GM19455 (cell line): ENCODE measurements around the gene INSL3.
A peak's percentile ranks its signal among the peaks of the same experiment; 100 is the strongest.

ENCODE experiments used
- ATAC-seq: cut with Tn5 transposase; IDR thresholded peaks from one replicate; pipeline ENCODE4 v1.9.1; 2021; ENCODE audit not compliant: unreplicated experiment

INSL3 gene

DNA sequence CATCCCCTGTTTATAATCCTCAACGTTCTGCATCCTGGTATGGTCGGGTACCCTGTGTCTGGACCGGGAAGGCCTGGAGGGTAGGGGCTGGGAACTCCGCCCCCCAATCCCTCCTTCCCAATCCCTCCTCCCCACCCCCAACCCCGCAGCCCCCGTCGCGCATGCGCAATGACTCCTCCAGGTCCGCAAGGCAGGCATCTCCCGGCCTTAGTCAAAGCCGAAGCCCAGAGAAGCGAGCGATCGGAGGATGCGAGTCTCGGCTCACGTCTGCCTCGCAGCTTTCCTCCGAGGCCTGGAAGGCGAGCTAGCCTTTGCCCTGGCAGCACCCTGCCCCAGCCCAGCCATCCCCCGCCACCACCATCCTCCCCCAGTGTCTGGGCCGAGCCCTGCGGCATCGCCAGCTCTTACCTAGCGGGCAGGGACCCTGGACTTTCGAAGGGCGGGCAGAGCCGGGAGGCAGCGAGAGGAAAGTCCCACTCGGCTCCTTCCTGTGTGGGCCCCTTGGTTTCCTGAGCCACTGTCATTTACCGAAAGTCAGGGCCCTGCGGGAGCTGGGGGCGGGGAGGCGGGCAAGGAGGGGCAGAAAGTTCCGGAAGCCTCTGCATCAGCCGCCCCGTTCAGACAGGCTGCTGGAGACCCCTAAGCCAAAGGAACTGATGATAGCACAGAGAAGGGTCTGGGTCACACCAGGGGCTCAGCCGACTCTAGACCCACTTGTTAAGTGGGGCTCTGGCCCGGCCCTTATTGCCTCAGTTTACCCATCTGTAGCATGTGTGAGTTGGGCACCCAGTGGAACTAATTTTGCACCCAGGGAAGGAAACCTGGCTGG lies 26.4 kb upstream of the INSL3 start, which contains the start of gene JAK3:
JAK3 (minus strand) TSS at position 445 of the 829 bp plus-strand sequence. CDS start 3,565 bp downstream, outside the sequence.
- peak; percentile 49 for ATAC-seq

DNA sequence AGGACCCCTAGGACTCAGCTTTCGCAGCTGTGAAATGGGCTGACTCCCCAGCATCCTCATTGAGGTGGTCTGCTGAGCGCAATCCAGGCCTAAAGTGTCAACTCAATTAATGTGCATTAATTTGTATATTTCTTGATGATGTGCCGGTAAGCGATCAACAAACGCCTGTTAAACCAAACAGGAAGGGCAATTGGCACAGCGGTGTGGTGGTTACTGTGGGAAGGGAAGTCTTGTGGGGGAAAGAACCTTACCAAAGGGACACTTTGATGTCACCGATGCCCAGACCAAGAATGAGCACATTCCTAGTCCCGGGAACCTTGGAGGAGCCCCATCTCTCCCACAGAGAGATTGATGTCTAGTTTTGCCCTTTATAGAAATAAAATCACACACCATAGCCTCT lies 24.8 kb upstream of the INSL3 start:
- no peak for ATAC-seq

DNA sequence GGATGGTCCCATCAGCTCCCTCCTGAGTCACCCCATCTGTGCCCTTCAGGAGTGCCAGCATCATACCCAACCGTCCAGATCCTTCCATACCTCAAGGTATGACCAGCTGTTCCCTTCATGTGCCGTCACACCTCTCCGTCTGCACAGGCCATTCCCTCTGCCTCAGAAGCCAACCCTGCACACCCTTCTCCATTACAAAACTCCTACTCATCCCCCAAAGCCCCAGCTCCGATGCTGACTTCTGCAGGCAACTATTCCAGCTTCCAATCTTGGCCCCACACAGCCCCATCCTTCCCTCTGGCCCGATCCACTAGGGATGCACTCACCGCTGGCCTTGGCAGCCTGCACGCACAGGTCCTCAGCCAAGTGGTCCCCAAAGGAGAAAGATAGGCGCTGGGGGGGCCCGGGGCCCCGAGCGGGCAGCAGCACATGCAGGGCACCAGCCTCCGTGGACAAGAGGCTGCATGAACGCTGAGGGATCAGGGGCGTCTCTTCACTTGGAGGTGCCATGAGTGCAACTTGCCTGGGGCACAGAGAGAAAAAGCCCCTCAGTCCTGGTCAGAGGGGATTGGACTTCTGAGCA lies 22.7 kb upstream of the INSL3 start:
- no peak for ATAC-seq

DNA sequence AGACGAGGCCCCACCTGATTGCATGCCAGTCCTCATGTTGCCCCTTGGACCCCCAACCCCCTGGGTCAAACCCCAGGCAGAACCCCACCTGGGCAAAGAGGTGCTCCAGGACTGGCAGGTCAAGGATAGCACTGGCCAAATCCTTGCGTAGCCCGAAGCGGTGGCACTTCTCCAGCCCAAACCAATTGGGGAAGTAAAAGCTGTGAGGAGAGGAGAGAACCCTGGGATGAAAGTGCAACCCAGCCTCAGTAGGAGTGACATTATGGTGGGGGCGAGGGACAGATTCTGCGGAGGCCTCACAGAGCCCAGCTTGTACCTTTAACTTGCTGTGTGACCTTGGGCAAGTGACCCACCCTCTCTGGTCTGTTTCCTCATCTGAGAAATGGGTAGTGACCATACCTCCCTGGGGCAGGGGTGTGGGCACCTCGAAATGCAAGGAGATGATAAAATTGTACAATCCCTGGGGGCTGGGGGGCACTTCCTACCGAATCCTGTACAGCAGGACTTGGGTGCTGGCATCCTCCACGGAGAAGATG lies 22.0 kb upstream of the INSL3 start:
- no peak for ATAC-seq

DNA sequence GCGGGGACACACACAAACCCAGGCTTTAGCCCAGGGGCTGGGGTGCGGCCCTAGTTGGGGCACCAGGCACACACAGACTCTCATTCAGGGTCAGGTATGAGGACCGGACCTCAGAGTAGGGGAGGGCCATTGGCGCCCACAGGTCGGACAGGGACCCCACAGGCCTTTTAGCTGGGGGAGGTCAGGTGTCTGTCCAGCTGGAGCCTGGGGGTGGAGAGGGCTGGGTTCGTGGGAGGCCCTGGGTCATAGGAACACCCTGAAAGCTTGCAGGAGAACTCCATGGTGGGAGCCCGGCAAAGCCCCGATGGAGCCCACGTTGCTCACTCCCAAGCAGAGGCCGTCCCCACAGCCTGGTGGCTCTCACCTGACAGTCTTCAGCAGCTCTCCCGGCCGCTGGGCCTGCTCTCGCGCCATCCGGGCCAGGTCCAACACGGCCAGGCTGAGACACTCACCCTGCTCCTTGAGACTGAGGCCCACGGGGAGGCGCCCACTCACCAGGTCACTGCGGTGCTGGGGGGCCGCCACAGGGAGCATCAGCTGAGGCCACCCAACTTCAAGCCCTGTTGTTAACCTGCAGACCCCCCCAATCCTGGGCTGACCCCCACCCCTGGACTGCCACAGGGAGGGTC lies 21.5 kb upstream of the INSL3 start:
- ATAC-seq, result no peak

DNA sequence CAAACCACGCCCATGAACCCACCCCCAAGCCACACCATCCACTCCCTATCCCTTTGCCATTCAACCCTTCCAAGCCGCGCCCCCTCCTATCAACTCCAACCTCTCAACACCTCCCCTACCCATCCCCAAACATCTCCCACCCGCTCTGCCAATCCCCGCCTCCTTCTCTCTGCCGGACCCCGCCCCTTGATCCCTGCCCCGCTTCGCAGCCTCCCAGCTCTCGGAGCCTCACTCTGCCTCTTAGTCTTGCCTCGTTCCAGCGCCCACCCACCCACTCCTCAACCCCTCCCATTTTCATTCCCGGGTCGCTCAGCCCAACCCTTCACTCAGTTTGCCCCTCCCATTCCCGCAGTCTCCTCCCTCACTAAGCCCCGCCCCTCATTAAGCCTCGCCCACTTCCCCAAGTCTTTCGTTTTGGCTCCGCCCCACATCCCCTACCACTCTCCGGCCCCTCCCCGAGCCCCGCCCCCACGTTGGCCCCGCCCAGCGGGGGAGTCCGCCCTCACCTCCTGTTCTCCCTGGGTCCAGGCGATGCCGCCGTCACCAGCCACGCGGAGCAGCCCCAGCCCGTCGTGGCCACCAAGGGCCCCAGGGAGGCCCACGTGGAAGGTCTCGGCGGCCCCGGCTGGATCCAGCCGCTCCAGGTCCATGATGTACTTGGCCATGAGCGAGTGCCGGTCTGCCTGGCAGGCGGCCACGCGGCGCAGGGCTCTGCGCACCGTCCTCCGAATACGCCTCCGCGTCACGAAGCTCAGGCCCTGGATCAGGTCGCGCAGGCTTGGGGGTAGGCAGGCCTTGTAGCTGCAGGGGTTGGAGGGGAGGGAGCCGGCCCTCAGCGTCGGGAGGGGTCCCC lies 20.7 kb upstream of the INSL3 start:
- ATAC-seq, result no peak

DNA sequence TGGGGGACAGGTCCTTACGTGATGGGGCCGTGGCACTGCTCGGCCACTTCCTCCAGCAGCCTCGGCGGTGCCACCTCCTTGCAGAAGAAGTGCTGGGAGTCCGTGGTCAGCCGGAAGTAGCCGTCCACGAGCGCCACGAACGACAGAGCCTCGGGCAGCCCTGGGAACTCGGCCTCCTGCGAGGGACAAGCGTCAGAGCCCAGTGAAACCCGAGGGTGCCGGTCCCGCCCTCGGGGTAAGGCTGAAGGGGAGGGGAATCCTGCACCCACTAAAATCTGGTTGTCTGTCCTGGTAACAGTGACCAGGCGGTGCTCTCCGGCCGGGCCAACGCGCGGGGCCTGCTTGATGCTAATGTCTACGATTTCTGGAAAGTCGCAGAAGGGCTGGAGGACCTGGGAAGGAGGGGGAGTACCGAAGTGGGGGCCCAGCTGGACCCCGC lies 20.1 kb upstream of the INSL3 start:
- ATAC-seq, result no peak

DNA sequence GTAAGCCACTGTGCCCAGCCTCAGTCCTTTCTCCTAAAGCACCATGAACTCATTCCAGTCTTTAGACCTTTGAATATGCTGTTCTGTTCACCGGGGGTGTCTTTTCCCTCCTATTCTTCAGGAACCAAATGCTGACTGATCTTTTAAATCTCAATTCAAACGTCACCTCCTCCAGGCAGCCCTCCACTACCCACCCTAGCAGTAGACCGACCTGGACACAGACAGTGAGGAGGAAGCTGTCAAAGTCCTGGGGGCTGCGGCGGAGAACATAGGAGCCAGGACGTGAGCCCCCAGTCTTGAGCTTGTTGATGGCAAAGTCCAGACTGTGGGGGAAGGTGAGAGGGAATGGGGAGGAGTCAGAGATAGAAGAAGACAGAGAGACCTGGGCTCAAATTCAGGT lies 18.7 kb upstream of the INSL3 start:
- no peak for ATAC-seq

DNA sequence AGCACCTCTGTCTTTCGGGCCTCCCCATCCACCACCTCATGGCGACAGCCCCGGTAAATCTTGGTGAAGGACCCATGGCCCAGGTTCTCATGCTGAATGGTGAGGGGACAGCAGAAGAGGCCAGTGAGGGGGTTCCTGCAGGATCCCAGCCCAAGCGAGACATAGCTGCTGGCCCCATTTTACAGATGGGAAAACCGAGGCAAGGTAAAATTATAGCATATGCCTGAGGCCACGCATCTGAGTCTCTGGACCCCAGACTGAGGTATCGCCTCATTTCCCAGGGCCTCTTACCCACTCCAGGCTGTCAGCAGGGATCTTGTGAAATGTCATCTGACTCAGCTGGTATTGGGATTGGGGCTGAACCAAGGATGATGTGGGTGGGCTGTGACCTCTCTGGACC lies 16.7 kb upstream of the INSL3 start:
- no peak for ATAC-seq

DNA sequence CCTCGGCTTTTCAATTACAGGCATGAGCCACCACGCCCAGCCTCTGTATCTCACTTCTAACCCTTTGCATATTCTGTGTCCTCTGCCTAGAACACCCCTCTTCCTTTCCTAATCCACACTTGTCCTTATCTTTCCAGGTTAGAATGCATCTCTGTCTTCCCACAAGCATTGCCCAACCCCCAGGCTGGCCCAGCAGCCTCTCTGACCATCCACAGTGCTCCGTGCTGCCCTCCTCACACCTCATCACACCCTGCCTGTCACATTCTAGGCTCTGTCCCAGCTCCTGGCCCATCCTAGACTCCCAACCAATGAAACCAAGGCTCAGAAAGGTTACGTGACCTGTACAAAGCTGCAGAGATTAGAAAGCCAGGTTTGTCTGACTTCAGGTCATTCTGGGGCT lies 15.2 kb upstream of the INSL3 start:
- ATAC-seq, result no peak

DNA sequence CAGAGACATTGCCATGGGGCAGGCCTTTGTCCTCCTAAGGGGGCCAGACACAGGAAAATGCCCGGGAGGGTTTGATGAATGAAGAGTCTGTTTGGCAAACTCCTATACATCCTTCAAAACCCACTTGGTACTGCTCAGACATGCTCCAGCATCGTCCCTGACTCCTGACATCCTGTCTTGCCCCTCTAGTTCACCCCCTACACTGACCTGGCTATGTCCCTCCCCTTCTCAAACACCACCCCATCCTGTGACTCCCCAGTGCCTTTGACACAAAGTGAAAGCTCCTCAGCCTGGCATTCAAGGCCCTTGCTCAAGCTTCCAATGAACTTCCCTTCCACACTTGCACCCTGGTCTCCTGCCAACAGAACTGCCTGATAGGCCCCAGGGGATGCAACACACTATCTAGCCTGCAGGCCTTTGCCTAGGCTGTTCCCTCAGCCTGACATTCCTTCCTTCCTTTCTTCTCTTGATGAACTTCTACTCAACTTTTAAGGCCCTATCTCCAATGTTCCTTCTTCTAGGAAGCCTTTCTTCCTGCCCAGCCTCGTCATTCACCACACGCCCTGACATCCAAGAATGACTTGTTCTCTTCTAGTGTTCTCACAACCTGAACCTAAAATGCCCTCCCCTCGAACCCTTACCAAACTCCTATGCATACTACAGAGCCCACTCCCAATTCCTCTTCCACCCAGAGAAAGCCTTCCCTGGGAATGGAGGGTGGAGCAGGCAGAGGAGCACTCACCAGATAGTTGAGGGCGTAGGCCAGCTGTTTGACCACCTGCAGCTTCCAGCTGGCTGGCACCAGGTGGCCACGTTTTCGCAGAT lies 14.1 kb upstream of the INSL3 start:
- ATAC-seq, result no peak

DNA sequence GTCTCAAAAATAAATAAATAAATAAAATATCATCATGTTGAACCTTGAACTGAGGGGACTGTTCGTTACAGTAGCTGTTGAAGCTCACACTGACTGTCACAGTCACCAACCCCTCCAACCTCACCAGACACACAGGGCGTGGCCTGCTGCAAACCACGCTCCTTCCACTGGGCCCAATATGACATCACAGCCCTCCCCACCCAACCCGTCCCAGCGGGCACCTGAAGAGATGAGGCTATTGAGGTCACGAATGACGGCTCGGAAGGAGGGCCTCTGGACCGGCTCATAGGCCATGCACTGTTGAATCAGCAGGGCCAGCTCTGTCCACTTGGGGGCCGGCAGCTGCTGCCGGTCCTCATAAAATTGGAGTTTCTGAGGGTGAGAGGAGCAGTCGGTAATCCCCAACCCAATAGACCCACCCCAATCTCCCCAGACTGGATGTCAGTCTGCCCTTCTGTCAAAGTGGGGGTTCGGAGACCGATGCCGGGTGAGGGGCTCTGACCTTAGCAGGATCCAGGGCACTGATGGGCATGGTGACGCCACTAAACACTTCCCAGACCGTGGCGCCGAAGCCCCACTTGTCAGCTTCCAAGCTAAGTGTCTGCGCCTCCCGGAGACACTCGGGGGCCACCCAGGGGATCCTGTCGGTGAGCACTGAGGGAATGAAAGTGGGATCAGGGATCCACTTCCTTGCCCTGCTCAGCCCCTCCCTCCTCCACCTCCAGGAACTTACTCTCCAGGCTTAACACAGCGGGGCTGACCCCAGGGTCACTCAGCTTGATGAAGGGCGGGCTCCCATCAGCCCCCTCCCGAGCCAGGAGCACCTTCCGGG lies 13.2 kb upstream of the INSL3 start:
- no peak for ATAC-seq

DNA sequence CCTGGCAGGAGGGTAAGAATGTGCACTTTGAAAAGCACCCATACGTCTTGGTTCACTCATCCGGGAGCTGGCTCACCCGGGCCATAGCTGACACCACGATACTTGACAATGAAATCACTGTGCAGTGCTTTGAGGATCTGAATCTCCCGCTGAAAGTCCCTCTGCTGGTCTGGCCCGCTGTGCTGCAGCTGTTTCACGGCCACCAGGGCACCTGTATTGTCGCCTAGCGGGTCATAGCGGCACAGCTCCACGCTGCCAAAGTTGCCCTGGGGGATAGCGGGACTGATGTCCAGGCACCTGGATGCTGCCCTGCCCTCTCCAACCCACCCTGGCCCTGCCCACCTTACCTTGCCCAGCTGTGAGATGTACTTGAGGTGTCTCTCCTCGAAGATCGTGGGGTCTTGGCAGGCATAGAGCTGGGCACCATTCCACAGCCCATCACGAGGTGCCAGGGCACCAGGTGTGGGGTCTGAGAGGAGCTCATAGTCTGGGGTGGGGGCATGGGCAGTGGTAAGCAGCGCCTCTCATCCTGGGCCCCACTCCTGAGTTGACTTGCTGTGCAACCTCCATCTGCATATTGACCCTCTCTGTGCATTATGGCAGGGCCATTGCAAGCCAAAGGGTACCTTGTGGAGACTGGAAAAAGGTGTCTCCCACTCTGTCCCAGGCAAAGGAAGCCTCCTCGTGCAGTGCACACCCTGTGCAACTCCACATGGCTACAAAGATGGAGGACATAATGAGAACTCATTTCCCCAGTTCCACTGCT lies 11.3 kb upstream of the INSL3 start:
- no peak for ATAC-seq

DNA sequence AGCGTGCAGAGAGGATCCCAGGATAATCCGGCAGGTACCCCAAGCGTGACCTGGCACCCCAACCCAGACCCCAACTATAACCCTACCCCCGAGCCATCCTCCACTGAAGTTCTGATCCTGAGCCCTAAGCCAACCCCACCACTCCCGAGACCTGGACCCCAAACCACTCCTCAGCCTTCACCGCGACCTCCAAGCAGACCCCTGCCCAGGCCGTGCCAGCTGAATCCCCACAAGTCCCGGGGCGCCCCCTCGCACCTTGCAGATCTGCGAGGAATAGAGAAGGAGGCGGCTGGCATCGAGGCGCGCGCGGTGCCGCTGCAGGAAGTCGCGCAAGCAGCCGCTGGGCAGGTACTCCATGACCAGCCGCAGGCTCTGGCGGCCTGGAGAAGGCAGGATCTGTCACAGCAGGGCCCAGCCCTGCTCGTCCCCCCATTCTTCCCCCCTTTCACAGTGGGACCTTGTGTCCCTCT lies 10.1 kb upstream of the INSL3 start:
- no peak for ATAC-seq

DNA sequence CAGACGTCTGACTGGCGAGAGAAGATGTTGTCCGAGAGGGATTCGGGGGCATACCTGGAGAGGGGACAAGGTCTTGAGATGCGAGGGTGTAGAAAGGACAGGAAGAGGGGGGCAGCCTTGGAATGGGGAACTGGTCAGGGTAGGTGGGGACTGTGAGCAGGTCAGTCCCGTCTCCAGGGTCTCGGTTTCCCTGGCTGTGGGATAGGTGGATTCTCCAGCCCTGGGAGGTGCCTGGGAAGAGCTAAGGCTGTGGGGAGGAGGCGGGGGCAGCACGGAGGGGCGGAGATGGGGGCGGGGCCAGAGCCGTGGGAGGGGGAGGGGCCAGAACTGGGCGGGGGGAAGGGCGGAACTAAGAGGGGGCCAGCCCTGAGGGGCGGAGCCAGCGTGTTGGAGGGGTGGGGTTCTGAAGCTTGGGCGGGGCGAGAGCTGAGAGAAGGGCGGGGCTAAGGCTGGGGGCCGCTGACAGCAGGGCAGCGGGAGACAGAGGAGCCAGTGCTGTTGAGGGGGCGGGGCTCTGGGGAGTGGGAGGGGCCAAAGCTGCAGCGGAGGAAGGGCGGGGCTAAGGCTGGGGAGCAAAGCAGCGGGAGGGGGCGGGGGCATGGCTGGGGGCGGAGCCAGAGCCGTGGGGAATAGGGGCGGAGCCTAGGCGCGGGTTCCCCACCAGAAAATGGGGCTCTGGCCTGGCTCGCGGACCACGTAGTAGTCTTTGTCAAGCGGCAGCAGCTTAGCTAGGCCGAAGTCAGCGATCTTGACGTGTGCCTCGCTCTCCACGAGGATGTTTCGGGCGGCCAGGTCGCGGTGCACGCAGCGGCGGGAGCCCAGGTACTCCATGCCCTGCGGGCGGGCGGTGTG lies 9.5 kb upstream of the INSL3 start:
- no peak for ATAC-seq

DNA sequence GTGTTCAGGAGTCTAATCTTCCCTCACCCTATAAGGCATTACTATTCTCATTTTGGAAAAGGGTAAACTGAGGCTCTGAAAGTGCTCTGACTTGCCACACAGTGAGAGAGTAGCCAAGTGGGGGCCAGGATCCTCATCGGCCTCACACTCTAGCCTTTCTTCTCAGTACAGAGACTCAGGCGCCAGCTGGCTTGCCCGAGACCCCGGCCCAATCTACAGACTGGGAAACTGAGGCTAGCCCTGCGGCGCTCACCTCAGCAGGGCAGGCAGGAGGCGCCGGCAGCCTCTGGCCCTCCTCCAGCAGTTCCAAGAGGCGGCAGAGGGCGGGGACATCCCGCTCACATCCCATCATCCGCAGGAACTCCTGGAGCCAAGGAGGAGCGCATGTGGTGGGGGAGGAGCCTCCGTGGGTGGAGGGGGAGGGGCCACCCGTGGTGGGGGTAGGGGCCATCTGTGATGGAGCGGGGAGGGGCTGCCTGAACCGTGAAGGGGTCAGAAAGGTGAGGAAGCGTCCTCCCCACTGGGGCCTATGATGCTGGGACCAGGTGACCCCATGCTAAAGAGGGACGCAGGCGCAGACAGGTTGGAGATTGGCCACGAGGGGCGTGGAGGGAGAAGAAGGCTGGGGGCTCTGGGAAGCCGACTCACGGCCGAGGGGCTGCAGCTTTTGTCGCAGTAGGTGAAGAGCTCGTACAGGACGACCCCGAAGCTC lies 8.7 kb upstream of the INSL3 start:
- ATAC-seq, result no peak
